Fibroblast of upper back skin (primary cell): ENCODE results near the gene GABBR2.
A peak's percentile ranks its signal among the peaks of the same experiment; 100 is the strongest.

Experiments used
- DNase-seq: peaks from one replicate; pipeline ENCODE4 v3.0.0-alpha.2; 2013

The GABBR2 gene

DNA sequence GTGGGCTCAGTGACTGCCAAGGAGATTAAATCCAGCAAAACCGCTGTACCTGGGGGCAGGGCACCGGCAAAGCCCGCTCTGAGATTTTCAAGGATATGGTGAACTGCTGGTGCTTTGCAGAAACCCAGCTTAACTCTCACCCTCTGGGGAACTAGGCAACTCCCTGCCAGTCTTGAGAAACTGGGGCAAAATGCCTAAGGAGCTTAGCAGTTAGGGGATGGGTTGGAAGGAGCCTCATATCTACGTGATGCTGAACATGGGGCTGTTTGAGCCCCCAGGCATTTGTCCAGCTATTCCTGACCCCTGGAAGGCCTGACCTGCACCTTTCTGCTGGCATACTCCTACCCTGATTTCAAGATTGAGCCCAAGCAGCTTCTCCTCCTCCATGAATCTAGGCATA, 344.6 kb downstream of the GABBR2 start:
- no peak for DNase-seq

DNA sequence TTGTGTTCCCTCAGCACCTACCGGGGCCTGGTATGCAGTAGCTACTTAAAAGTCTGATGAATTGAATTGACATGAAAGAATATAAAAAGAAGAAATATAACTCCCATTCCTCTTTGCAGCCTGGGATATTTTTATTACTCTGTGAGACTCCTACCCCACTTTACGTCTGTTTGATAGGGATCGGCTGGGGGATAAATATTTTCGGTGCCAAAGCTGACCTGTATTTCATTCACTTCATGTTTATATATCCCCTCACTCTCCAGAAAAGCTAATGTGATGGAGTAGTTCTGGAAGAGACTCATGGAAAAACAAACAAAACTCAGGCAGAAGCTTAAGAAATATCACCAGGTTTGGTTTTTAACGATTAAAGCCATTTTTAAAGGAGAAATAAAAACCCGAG, 345.1 kb downstream of the GABBR2 start:
- DNase-seq: no peak

DNA sequence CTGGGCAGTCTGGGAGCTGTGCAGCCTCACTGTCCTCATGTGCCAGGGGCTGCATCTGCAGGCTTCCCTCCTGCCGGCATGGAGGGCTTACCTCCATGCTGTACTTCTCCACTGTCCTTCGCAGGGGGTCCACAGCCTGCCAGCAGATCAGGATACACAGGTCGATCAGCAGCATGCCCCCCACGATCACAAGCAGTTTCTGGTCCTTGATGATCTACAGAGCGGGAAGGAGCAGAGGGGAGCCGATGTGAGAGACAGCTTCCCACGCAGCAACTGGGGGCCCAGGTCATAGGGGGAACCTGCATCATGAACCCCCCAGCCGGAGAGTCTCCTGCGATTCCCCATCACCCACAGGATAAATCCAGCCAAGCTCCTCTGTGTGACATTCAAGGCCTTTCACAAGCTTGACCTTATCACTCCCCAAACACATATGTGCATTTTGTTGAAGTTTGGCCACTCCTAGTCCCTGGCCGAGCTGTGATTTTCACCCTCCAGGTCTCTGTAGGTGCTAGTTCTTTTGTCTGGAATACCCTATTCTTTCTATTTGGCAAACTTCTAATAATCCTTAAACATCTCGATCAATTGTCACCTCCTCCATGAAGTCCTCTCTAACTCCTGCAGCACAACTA, 346.0 kb downstream of the GABBR2 start:
- no peak for DNase-seq

DNA sequence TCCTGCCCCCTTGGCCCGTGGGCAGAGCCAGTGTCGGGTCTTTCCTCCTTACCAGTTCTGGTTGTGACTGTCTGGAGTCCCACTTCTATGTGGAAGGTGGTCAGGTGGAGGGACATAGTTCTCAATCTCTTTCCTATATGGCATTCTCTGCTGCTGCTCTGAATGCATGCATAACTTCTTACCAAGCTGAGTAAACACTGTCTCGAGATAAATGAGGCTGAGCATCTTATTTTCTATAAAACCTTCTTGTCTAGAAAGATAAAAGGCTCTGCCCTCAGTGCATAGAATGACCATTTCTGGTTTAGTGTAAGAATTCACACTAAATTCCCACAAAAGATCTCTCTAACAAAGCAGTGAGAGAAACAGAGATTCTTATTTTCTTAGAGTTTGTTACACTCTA, 347.1 kb downstream of the GABBR2 start:
- DNase-seq: no peak

DNA sequence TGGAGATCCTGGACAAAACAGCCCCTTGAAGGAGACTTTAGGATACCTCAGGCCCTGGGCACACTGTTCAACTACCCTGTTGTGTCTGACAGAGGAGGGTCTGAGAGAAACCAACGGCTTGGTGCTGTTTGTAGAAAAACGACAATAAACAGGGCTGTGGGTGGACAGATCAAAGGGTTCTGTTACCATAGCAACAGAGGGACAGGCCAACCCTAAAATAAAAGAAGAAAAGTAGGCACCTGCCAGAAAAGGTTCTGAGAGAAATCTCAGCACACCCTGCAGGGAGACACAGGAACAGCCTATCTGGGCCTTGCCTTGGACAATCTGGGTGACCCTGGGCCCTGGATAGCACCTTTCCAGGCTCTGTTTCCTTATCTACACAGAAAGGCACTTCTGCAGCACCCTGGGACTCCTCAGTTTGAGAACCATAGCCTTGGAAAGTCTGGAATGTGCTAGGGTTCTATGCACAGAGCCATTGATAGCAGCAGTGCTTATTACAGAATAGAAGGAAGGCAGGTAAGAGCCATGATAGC, 348.5 kb downstream of the GABBR2 start:
- DNase-seq: no peak

DNA sequence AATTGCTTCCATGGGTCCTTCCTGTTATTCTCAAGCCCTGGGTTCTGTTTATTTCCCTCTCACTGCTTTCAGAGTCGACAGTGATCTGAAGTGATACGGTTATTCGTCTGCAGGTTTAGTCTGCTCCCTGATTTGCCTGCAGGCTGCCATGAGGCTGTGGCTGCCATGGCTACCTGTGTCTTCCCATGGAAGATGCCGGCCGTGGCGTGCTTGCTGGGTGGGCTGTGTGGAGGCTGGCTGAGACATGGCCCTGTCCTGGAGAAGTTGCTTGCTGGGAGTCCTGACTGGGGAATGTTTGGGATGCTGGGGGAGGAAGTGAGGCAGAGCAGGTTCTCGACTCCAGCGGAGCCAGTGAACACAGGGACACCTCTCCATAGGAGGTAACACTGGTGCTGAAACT, 349.2 kb downstream of the GABBR2 start:
- DNase-seq: no peak

DNA sequence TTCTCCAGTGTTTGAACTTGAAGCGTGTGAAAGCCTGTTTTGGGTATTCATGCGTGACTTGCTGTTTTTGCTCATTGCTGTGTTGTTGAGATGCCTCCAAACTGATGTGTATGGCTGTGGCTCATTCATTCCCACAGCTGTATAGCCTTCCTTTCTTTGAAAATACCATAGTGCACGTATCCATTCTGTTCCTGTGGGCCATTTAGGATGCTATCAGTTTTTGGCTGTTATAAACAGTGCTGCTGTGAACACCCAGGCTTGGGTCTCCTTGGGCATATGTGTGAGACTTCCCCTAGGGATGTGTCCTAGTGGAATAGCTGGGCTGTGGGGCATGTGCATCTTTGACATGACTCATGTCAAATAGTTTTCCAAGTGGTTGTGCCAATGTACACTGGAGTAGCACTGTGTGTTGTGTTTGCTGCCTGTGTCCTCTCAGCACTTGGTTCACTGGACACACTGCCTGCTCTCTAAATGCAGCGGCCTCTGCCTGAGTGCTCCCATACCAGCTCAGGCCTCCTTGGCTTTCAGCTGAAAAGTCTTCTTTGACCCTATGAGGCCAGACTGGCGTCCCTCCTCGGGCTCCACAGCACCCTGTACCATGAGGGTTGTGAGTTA, 350.7 kb downstream of the GABBR2 start:
- DNase-seq: peak; percentile 14

DNA sequence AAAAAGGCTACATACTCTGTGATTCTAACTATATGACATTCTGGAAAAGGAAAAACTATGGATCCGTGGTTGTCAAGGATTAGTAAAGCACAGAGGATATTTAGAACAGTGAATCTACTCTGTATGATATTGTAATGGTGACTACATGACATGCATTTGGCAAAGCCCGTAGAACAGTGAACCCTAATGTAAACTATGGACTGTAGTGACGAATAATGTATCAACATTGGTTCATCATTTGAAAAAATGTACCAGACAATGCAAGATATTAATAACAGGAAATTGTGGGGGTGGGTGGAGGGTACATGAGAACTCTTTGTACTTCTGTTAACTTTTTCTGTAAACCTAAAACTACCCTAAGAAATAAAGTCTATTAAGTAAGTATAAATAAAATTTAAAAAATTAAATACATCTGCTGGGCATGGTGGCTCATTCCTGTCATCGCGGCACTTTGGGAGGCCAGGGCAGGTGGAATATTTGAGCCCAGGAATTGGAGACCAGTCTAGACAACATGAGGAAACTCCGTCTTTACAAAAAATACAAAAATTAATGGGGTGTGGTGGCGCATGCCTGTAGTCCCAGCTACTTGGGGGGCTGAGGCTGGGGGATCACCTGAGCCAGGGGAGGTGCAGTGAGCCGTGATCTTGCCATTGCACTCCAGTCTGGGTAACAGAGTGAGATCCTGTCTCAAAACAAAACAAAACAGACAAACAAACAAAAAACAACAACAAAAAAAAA, 351.6 kb downstream of the GABBR2 start:
- no peak for DNase-seq

DNA sequence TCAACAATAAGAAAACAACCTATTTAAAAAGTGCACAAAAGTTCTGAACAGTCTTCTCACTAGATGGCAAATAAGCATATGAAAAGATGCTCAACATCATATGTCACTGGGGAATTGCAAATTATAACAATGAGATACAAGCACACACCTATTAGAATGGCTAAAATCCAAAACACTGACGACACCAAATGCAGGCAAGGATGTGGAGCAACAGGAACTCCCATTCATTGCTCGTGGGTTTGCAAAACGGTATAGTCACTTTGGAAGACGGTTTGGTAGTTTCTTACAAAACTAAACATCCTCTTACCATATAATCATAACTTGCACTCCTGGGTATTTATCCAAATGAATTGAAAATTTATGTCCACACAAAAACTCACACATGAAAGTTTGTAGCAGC, 352.4 kb downstream of the GABBR2 start:
- DNase-seq: no peak

DNA sequence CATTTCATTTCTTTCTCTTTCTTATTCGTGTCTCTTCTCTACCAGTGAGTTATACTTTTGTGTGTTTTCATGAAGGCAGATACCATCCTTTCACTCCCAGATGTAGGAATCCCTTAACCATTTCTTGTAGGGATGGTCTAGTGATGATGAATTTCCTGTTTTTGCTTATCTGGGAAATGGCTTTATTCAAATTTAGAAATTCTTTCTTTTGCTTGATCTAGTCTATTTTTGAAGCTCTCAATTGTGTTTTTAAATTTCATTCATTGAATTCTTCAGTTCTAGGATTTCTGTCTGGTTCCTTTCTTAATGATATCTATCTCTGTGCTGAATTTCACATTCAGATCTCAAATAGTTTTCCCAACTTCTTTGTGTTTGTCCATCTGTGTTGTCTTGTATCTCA, 357.4 kb downstream of the GABBR2 start:
- DNase-seq: no peak

DNA sequence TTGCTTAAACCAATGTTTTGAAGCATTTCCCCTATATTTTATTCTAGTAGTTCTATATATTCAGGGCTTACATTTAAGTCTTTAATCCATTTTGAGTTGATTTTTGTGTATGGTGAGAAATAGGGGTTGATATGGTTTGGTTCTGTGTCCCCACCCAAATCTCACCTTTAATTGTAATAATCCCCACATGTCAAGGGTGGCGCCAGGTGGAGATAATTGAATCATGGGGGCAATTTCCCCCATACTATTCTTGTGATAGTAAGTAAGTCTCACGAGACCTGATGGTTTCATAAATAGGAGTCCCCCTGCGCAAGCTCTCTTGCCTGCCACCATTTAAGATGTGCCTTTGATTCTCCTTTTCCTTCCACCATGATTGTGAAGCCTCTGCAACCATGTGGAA, 361.1 kb downstream of the GABBR2 start:
- DNase-seq: no peak

DNA sequence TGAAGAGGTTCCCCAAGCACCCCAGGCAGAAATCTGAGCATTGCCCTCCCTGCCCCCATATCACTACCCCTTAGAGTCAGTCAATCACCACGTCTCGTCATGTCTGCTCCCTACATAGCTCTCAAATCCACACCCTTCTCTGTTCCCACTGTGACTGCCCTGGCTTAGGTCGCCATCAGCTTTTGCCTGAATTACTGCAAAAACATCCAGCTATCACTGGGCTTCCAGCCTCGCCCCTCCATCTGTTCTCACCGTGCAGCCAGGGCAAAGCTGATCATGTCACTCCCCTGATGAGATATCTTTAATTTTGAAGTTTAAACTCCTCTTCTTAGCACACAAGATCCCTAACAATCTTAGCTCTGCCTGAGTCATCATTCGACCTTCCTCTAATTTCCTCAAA, 363.7 kb downstream of the GABBR2 start:
- DNase-seq: no peak

DNA sequence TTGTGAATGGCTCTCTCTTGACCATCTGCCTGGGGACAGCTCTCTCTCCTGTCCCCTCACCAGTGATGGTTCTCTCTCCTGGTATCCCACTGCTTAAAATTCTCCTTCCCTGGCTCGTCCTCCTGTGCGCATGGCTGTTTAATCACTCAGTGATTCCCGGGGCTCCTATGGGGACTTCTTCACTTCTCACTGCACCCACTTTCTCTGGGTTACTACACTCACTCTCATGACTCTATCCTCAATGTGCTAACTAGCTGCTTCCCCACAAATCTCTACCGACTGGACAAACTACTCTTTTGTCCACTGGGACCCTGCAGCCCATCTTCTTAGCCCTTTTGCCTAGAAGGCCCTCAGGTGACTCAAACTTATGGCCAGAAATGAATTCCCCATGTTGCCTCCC, 364.2 kb downstream of the GABBR2 start:
- DNase-seq: no peak

DNA sequence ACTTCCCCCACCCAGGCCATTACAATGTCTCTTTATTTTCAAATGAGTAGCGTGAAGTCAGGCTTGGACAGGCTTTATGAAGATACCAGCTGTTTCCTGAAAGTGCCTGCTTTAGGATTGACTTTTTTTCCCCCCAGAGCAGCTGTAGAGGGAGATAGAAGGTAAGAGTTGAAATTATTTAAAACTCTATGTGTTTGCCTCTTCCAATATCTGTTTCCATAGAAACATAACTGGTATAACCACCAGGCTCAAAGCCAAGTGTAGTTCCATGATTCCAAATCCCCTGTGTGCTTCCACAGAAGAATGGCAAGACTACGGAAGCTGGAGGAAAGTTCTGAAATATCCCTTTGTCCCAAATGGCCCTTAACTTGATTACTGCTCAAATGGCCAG, 365.9 kb downstream of the GABBR2 start:
- no peak for DNase-seq

DNA sequence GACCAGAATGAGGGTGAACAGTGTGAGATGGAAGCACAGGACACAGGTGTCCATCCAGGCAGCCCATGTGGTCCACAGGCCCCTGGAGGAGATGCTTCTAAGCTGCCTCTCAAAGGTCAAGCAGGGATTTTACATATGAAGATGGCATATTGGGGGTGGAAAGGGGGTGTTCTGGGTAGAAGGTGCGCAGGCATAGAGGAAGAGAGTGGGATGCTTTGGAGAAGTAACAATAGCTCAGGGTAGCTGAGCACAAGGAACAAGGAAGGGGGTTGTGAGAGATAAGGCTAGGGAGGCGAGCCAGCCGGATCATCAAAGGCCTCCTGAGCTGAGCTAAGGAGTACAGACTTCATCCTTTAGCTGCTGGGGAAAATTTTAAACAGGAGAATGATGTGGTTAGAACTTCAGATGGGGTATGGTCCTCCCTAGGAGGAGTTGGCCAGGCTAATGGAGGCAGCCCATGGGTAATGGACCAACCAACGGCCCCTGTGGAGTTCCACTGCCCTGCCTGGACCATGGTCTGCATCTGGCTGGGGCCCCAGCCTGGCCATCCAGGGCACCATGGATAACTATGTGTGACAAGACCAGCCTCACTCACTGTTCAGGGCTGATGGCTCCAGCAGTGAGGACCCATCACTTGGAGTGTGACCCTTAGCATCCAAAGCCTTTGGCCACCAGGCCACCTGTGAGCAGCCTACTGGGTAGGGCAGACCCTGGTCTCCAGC, 366.5 kb downstream of the GABBR2 start:
- no peak for DNase-seq

DNA sequence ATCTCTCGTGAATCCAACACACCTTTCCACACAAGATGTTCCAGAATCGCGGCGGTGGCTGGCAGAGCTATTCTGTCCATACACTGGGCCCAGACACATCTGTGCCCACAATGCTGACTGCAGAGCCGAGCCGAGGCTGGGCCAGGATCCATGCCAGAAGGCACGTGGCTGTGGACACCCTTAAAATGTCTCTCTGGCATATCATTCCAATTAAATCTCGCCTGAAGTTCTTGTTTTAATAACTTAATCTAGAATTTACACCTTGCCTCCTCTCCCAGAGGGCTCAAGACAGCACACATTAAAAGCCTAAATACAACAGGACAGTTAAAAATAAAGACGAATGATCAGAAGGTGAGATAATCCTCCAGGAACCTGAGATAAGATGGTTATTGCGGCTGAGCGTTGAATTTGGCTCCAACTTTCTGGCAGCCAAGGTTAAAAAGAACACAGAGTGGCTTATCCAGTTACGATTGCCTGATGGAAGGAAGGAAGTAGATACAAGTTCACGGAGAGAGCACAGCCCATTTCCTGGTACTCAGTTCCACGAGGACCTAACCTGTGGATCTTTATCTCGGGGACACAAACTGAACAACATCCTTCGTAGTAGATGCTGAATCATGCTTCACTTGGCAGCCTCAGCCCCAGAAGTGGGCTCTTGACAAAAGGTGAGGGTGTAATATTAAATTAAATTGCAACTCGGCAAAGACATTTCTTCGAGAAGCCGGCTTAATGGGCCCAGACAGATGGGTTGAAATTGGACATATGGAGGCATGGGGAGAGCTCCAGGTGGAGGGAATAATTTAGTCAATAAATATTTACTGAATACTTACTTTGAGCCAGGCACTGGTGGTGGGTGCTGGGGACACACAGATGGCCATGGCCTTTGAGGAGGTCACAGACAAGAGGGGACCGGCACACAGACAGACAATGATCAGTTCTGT, 367.3 kb downstream of the GABBR2 start:
- no peak for DNase-seq

DNA sequence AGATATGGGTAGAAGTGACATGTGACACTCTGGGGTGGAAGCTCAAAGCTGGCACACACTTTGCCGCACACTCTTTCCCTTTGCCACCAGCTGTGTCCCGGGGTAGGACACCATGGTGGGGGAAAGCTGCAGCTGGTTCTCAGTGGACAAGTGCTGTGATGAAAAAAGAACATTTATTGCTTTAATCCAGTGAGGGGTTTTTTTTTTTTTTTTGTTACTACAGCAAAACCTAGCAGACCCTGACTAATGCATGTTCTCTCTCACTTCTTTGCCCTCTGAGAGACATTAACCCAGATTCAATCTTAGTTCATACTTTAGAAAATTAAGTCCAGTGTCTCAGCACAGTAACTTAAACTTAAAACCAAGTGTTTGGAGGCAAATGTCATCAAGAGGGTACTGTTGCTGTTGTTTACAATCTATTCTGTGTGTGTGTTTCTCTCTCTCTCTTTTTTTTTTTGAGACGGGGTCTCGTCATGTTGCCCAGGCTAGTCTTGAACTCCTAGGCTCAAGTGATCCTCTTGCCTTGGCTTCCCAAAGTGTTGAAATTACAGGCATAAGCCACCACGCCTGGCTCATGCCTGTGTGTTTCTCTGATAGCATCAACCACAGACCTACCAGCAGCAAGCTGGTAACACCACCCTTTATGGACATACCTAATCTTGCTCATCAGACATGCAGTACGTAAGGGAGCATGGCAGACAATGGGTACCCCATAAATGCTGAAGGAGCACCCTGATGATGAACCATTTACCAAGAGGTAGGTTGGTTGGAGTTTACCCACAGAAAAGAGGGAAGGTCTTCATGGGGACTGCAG, 368.5 kb downstream of the GABBR2 start:
- DNase-seq: no peak

DNA sequence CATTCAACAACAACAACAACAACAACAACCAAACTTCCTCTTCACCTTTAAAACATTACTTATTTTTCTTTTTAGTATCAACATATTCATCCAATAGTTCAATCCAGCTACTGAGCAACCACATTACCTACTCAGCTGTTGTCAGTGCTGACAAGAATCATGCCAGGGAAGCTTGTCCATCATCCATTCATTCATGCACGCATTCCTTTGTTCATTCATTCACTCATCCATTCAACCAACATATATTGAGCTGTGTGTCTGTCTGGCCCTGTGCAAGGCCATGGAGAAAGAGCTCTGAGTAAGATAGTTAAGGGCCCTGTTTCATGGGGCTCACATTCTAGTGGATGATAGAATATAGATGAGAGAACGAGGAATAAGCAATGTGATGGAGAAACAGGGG, 373.1 kb downstream of the GABBR2 start:
- no peak for DNase-seq

DNA sequence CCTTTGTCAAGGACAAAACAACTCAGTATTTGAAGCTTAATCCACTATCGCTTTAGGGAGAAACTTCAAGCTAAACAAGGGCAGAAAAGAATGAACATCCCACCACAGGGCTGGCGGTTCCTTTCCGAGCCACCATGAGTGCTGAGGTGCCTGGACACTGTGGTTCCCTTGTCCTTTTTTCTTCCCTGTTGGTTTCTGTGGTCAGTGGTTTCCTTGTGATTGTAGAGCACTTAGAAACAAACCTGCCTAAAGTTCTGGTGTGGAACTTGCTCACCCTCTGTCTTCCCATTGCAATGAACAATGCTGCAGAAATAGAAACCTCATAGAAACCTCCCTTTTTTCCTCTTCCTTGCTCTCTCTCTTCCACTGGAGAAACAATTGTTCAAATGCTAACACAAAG, 373.9 kb downstream of the GABBR2 start:
- no peak for DNase-seq

DNA sequence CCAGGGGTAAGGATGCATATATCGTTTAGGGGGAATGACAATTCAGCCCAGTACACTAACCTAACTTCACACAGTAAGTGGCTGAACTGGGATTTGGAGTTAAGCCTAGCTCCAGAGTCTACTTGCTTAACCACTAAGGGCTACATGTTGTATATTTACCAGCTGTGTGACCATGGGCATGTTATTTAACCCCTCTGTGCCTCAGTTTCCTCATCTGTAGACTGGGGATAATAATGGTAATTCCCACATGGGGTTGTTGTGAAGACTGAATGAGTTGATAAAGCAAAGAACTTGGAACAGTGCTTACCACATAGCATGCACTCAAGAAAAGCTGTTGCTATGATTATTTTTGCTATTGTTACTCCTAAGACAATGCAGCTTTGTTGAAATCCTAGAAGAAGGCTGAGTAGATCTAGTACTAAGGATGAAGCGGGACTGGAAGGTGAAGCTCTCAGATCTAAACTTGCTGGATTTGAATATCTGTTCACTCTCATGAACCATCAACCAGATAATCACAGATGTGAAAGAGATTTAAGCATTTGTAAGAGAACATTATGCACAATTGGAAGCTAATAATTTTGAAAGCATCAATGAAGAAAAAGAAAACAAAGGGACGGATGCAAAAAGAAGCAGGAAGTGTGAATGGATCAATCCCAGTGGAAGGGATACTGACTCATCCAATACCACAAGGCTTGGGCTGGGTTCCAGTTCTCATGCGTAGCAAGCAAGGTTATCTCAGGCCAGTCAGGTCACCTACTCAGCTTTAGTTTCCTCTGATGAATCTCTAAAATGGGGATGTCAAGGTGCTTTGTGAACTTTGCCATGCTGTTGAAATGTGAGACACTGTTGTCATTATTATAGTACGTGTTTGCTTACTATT, 374.8 kb downstream of the GABBR2 start:
- DNase-seq: peak; percentile 85
